Gastrocnemius medialis (tissue), 4 donors: ENCODE measurements around the gene ZNF217. TPM values are rescaled to one million over a fixed set of nuclear protein-coding genes. Genes with fewer than 3 reads are reported as not detected.
"Not testable (repeated sequence)": the region's sequence is repeated elsewhere in the genome, so short reads cannot be mapped to it uniquely, and the experiment has no call there.

Source experiments
- ATAC-seq, 2 donors: fragments of 150-250 bp; one replicate each; pipeline ENCODE4 v1.9.1; 2016
- DNase-seq, 2 donors: peaks; one replicate each; pipeline ENCODE4 v3.0.0-alpha.2; 2019
- H3K27ac ChIP-seq, 4 donors: fragments of 200-600 bp; sonication (generic); 1 replicate in 1 of 4; 2 replicates in 3 of 4; pipeline ENCODE4 v1.5.1; 2016 to 2018; ENCODE audit warnings: mild to moderate bottlenecking in 2 of 4, moderate library complexity in 1 of 4
- H3K27me3 ChIP-seq, 3 donors: fragments of 200-600 bp; sonication (generic) in 2 of 3; 1 replicate in 1 of 3; 2 replicates in 2 of 3; pipeline versions ENCODE4 v1.5.1 to v1.6.0; 2016 to 2019; ENCODE audit warnings: mild to moderate bottlenecking in 1 of 3, moderate library complexity in 1 of 3
- H3K36me3 ChIP-seq, 2 donors: fragments of 200-600 bp; sonication (generic) in 1 of 2; one replicate each; pipeline ENCODE4 v1.5.1; 2017 to 2018
- H3K4me1 ChIP-seq, 2 donors: fragments of 200-600 bp; sonication (generic) in 1 of 2; one replicate each; pipeline ENCODE4 v1.5.1; 2016 to 2017; ENCODE audit warnings: mild to moderate bottlenecking in 2 of 2
- H3K4me3 ChIP-seq, 4 donors: fragments of 200-600 bp; sonication (generic) in 3 of 4; 1 replicate in 1 of 4; 2 replicates in 3 of 4; pipeline ENCODE4 v1.5.1; 2016 to 2019; ENCODE audit warnings: mild to moderate bottlenecking in 2 of 4
- H3K9me3 ChIP-seq, 3 donors: fragments of 200-600 bp; sonication (generic) in 2 of 3; 1 replicate in 1 of 3; 2 replicates in 2 of 3; pipeline ENCODE4 v1.5.1; 2016 to 2019
- CTCF ChIP-seq, 5 experiments: fragments of 450-650 bp in 3 of 5; fragments of 200-600 bp in 2 of 5; sonication (generic) in 2 of 5; IDR thresholded peaks in 4 of 5; conservative IDR thresholded peaks in 1 of 5; 1 replicate in 4 of 5; 2 replicates in 1 of 5; pipeline ENCODE4 v1.5.1; 2016 to 2019; ENCODE audit warnings: antibody characterized with exemption in 5 of 5, mild to moderate bottlenecking in 3 of 5, moderate library complexity in 3 of 5
- POLR2A ChIP-seq, 2 donors: fragments of 450-650 bp; IDR thresholded peaks; one replicate each; pipeline ENCODE4 v1.6.1; 2017; ENCODE audit warnings: antibody characterized with exemption in 2 of 2, mild to moderate bottlenecking in 2 of 2, moderate library complexity in 2 of 2
- in situ Hi-C, 4 donors: fragments of 200-750 bp; cut with MboI; loops; one replicate each; pipeline versions ENCODE4 v1.15.0 to v1.8.0; 2017; ENCODE audit warnings: low sequenced_read_pairs in 4 of 4
- intact Hi-C: fragments of 100-400 bp; cut with DNase I; formaldehyde crosslinking; loops from one replicate; pipeline ENCODE4 v1.15.1; 2023; ENCODE audit warnings: low total_unique reads
- total RNA-seq, 4 donors: library from RNA; depleted of rRNA; stranded (reverse); fragments of >200 nt; gene quantifications; one replicate each; pipeline versions ENCODE4 v1.1.0 to v1.2.3, GENCODE V29; 2016

ZNF217 gene
- total RNA-seq, 4 donors from 2014 or later, result 4.1 to 5.9 (median 4.7) TPM

DNA sequence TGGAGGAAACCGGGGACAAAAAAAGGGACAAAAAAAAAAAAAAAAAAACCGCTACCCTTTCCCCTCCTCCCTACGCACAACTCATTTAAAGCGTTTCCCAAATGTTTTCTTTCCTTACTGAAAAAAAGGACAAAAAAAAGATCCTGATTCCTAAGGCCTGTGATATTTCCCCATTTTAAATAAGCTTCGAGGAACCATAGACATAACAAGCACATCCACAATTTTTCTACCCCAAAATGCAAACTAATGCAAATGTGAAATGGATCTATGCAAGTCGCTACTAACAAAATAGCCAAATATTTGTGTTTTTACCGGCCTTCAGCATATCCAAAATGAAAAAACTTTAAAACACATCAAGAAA is 1.4 kb upstream of the ZNF217 start:
- Histone ChIP-seq H3K9me3 (no peaks in the 10 kb centered on the region), H3K4me3 (peak overlapping the region; percentile 84 to 95 (median 90)), H3K4me1 (peaks cover 8 to 21% of the 10 kb centered on the region in 2 donors), H3K36me3 (no peaks in the 10 kb centered on the region), H3K27me3 (no peaks in the 10 kb centered on the region), H3K27ac (peak overlapping the region; percentile 85 to 100 (median 97))
- intact Hi-C loops, result loop anchor here (2.0 to 10.0 kb wide), 2 partner anchors 28 to 60 kb away; no protein-coding TSS in a partner anchor
- ATAC-seq, result no peak
- DNase-seq, result no peak
- TF ChIP-seq CTCF (IDR thresholded peaks at IDR 0.05 in 4 of 5, conservative IDR thresholded peaks at IDR 0.05 in 1 of 5) (no peak), POLR2A (IDR thresholded peaks at IDR 0.05) (no peak)
- in situ Hi-C loops, result loop anchor here in 2 of 4 donors (25.0 kb wide), 1 partner anchor 617 kb away; the partner anchor contains the start of gene PFDN4 (in 2 of the 2)

- H3K36me3 ChIP-seq, result no peaks in the 10 kb centered on the region
- TF ChIP-seq POLR2A (IDR thresholded peaks at IDR 0.05), result peak; percentile 73 to 81
- peak in 1 of 5 experiments; percentile 18 for TF ChIP-seq CTCF (IDR thresholded peaks at IDR 0.05 in 4 of 5, conservative IDR thresholded peaks at IDR 0.05 in 1 of 5)
- no peaks in the 10 kb centered on the region for H3K27me3 ChIP-seq
- DNase-seq (peak; percentile 93), ATAC-seq (peak; percentile 71 to 78)
- in situ Hi-C loops (loop anchor here in 2 of 4 donors (25.0 kb wide), 1 partner anchor 618 kb away; the partner anchor contains the start of gene PFDN4 (in 2 of the 2)), intact Hi-C loops (loop anchor here (2.0 to 10.0 kb wide), 4 partner anchors 28 to 233 kb away; no protein-coding TSS in a partner anchor)
- no peaks in the 10 kb centered on the region for H3K9me3 ChIP-seq
- peaks cover 13 to 27% of the 10 kb centered on the region in 2 donors for H3K4me1 ChIP-seq
- H3K4me3 ChIP-seq, result peak overlapping the region; percentile 89 to 95 (median 94)
- H3K27ac ChIP-seq, result peak overlapping the region; percentile 97 to 100 (median 98)
Observed at GRCh38 chr20:53594068-53595017, 704 bp upstream of the ZNF217 start.

DNA sequence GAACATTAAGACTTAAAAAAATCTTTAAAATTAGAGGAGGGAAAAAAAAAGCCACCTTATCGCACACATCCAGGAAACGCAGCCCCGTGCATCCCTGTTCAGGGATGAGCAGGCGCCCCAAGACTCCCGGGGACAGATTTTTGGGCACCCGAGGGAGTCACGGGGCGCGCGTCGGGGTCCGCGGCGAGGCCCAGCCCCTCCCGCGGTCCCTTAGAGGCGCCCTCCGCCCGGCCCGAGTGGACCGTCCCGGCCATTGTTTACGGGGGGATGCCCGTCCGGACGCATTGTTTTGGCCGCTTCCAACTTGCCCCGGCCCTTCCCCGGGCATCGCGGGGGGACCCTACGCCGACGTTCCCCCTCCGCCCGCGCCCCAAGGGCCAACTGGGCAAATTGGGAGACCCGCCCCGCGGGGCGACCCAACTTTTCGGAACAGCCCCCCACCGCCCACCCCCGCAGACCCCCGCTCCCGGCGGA is 610 bp downstream of the ZNF217 start:
- Histone ChIP-seq H3K9me3 (no peaks in the 10 kb centered on the region), H3K36me3 (no peaks in the 10 kb centered on the region), H3K4me3 (peak overlapping the region; percentile 89 to 95 (median 94)), H3K4me1 (peaks cover 16 to 37% of the 10 kb centered on the region in 2 donors), H3K27me3 (no peaks in the 10 kb centered on the region), H3K27ac (peak overlapping the region; percentile 97 to 100 (median 98))
- in situ Hi-C loops (loop anchor here in 2 of 4 donors (25.0 kb wide), 1 partner anchor 619 kb away; the partner anchor contains the start of gene PFDN4 (in 2 of the 2)), intact Hi-C loops (loop anchor here (5.0 to 10.0 kb wide), 3 partner anchors 62 to 234 kb away; no protein-coding TSS in a partner anchor)
- TF ChIP-seq POLR2A (IDR thresholded peaks at IDR 0.05) (no peak), CTCF (IDR thresholded peaks at IDR 0.05 in 4 of 5, conservative IDR thresholded peaks at IDR 0.05 in 1 of 5) (no peak)
- DNase-seq (peak in 1 of 2 donors; percentile 30), ATAC-seq (peak; percentile 15 to 24)

- Histone ChIP-seq H3K4me1 (peaks cover 16 to 41% of the 10 kb centered on the region in 2 donors), H3K27ac (peak overlapping the region; percentile 97 to 100 (median 98)), H3K4me3 (peak overlapping the region; percentile 89 to 95 (median 94))
- in situ Hi-C loops, result loop anchor here in 2 of 4 donors (25.0 kb wide), 1 partner anchor 620 kb away; the partner anchor contains the start of gene PFDN4 (in 2 of the 2)
- ATAC-seq (peak; percentile 26 to 30), DNase-seq (peak in 1 of 2 donors; percentile 52)
- H3K36me3 ChIP-seq, H3K9me3 ChIP-seq, H3K27me3 ChIP-seq: not testable (repeated sequence)
- intact Hi-C loops, result loop anchor here (5.0 to 10.0 kb wide), 3 partner anchors 62 to 235 kb away; no protein-coding TSS in a partner anchor
- TF ChIP-seq POLR2A (IDR thresholded peaks at IDR 0.05), result peak; percentile 21 to 36
Observed at GRCh38 chr20:53592454-53592991, 1.1 kb downstream of the ZNF217 start.

GRCh38 chr20:53591941-53592441 is 1.6 kb downstream of the ZNF217 start:
- Histone ChIP-seq H3K27ac (peak overlapping the region; percentile 97 to 100 (median 98)), H3K4me1 (peaks cover 16 to 45% of the 10 kb centered on the region in 2 donors), H3K4me3 (peak overlapping the region; percentile 89 to 95 (median 94))
- ATAC-seq, H3K27me3 ChIP-seq, H3K36me3 ChIP-seq, DNase-seq, H3K9me3 ChIP-seq: not testable (repeated sequence)
- intact Hi-C loops (loop anchor here (5.0 to 10.0 kb wide), 3 partner anchors 63 to 235 kb away; no protein-coding TSS in a partner anchor), in situ Hi-C loops (loop anchor here in 2 of 4 donors (25.0 kb wide), 1 partner anchor 620 kb away; the partner anchor contains the start of gene PFDN4 (in 2 of the 2))

GRCh38 chr20:53591206-53591741 is 2.4 kb downstream of the ZNF217 start:
- not testable (repeated sequence) for ATAC-seq, H3K36me3 ChIP-seq, H3K9me3 ChIP-seq, H3K27me3 ChIP-seq, DNase-seq
- H3K4me3 ChIP-seq, result peak overlapping the region; percentile 89 to 95 (median 94)
- in situ Hi-C loops, result loop anchor here in 2 of 4 donors (25.0 kb wide), 1 partner anchor 621 kb away; the partner anchor contains the start of gene PFDN4 (in 2 of the 2)
- intact Hi-C loops, result loop anchor here (5.0 to 10.0 kb wide), 3 partner anchors 64 to 236 kb away; no protein-coding TSS in a partner anchor
- H3K27ac ChIP-seq, result peak overlapping the region; percentile 97 to 100 (median 98)
- H3K4me1 ChIP-seq, result peaks cover 16 to 49% of the 10 kb centered on the region in 2 donors

GRCh38 chr20:53590608-53591007 is 3.0 kb downstream of the ZNF217 start:
- H3K36me3 ChIP-seq, ATAC-seq, DNase-seq, H3K27me3 ChIP-seq, H3K9me3 ChIP-seq: not testable (repeated sequence)
- intact Hi-C loops, result loop anchor here (5.0 to 10.0 kb wide), 3 partner anchors 64 to 237 kb away; no protein-coding TSS in a partner anchor
- in situ Hi-C loops, result loop anchor here in 2 of 4 donors (25.0 kb wide), 1 partner anchor 622 kb away; the partner anchor contains the start of gene PFDN4 (in 2 of the 2)
- H3K4me3 ChIP-seq, result peak overlapping the region in 2 of 4 donors; percentile 93 to 95
- H3K27ac ChIP-seq, result peak overlapping the region; percentile 97 to 100 (median 98)
- peaks cover 16 to 52% of the 10 kb centered on the region in 2 donors for H3K4me1 ChIP-seq
